Cardiac fibroblast (primary cell): ENCODE data around the gene BEND7.

Experiments
- DNase-seq, 2 donors: peaks; one replicate each; pipeline versions ENCODE4 v3.0.0 to v3.0.0-alpha.2; 2010; ENCODE audit warnings: low read depth in 2 of 2
- H3K4me3 ChIP-seq, 2 donors: replicated peaks in 1 of 2; 1 replicate in 1 of 2; 2 replicates in 1 of 2; pipeline ENCODE4 v1.5.1; 2011; ENCODE audit warnings: low read depth in 2 of 2, low read length in 2 of 2, mild to moderate bottlenecking in 2 of 2, moderate library complexity in 1 of 2
- CTCF ChIP-seq: IDR thresholded peaks from one replicate; pipeline ENCODE4 v1.5.1; 2011; ENCODE audit warnings: low read depth, mild to moderate bottlenecking, low read length, inconsistent platforms

Gene BEND7

GRCh38 chr10:13489035-13489599 lies 39.7 kb downstream of the BEND7 start:
- no peak overlapping the region for H3K4me3 ChIP-seq
- no peak for DNase-seq
- no peak for TF ChIP-seq CTCF

- peak; percentile 43 for TF ChIP-seq CTCF
- peak; percentile 5 to 22 for DNase-seq
- H3K4me3 ChIP-seq = no peak overlapping the region
These were observed 43.2 kb downstream of the BEND7 start for GRCh38 chr10:13485623-13486022.

- TF ChIP-seq CTCF = no peak
- DNase-seq = no peak
- no peak overlapping the region for H3K4me3 ChIP-seq
These were observed 44.9 kb downstream of the BEND7 start for GRCh38 chr10:13483951-13484350.

GRCh38 chr10:13483073-13483472 lies 45.7 kb downstream of the BEND7 start:
- no peak overlapping the region for H3K4me3 ChIP-seq
- TF ChIP-seq CTCF = no peak
- no peak for DNase-seq

GRCh38 chr10:13481690-13482089 lies 47.1 kb downstream of the BEND7 start:
- no peak for DNase-seq
- H3K4me3 ChIP-seq = no peak overlapping the region
- no peak for TF ChIP-seq CTCF

GRCh38 chr10:13475124-13475523 lies 53.7 kb downstream of the BEND7 start:
- no peak overlapping the region for H3K4me3 ChIP-seq
- TF ChIP-seq CTCF = no peak
- no peak for DNase-seq

GRCh38 chr10:13473986-13474385 lies 54.8 kb downstream of the BEND7 start:
- no peak overlapping the region for H3K4me3 ChIP-seq
- no peak for DNase-seq
- no peak for TF ChIP-seq CTCF
